HEK293 (cell line): ENCODE measurements around the gene FXN.

Experiments
- CTCF ChIA-PET: fragments of 350-600 bp; formaldehyde crosslinking; extraction: SDS; loops from one replicate; lab custom pipeline; 2021; ENCODE audit warnings: antibody characterized with exemption; lab: Yijun Ruan, JAX
- POLR2A ChIA-PET: fragments of 300-600 bp; formaldehyde crosslinking; extraction: SDS; loops from one replicate; lab custom pipeline; 2020; ENCODE audit warnings: antibody characterized with exemption, inconsistent platforms; lab: Yijun Ruan, JAX
- H3K27ac ChIP-seq: fragments of 200-500 bp; sonication (Bioruptor generic); 2 replicates; pipeline ENCODE4 v1.5.1; 2014; ENCODE audit warnings: low read depth, low read length, control low read depth, inconsistent platforms; ENCODE audit errors: extremely low read depth
- H3K36me3 ChIP-seq, 2 experiments: fragments of 200-500 bp in 1 of 2; sonication (Bioruptor generic) in 1 of 2; 1 replicate in 1 of 2; 2 replicates in 1 of 2; pipeline ENCODE4 v1.5.1; 2014 to 2017; ENCODE audit warnings: inconsistent platforms in 2 of 2, low read length in 2 of 2; ENCODE audit not compliant: control insufficient read depth in 2 of 2, insufficient read depth in 1 of 2
- H3K4me1 ChIP-seq: fragments of 200-500 bp; sonication (Bioruptor generic); 2 replicates; pipeline ENCODE4 v1.5.1; 2014; ENCODE audit warnings: mild to moderate bottlenecking, low read length, inconsistent platforms; ENCODE audit not compliant: control insufficient read depth, insufficient read depth
- H3K4me3 ChIP-seq: 2 replicates; pipeline ENCODE4 v1.5.1; 2011; ENCODE audit warnings: low read depth, mild to moderate bottlenecking, control low read depth, low read length, moderate library complexity
- H3K9me3 ChIP-seq: fragments of 200-500 bp; sonication (Bioruptor generic); 2 replicates; pipeline ENCODE4 v1.5.1; 2014; ENCODE audit warnings: low read depth, low read length, inconsistent platforms; ENCODE audit not compliant: control insufficient read depth, insufficient read depth
- BCL11A ChIP-seq: fragments of 450-650 bp; formaldehyde crosslinking; IDR thresholded peaks from 2 replicates; pipeline ENCODE4 v1.5.1; 2016; ENCODE audit warnings: low read depth, missing biosample characterization, missing genetic modification characterization
- BCL11B ChIP-seq: fragments of 450-650 bp; formaldehyde crosslinking; IDR thresholded peaks from 2 replicates; pipeline ENCODE4 v1.5.1; 2016; ENCODE audit warnings: low read depth, missing biosample characterization, missing genetic modification characterization
- GLIS2 ChIP-seq: fragments of 450-650 bp; formaldehyde crosslinking; IDR thresholded peaks from 2 replicates; pipeline ENCODE4 v1.5.1; 2016; ENCODE audit warnings: missing biosample characterization, missing genetic modification characterization
- KLF7 ChIP-seq: fragments of 450-650 bp; formaldehyde crosslinking; IDR thresholded peaks from 2 replicates; pipeline ENCODE4 v1.5.1; 2016; ENCODE audit warnings: missing biosample characterization, missing genetic modification characterization, borderline replicate concordance
- MZF1 ChIP-seq: fragments of 450-650 bp; formaldehyde crosslinking; IDR thresholded peaks from 2 replicates; pipeline ENCODE4 v1.5.1; 2017; ENCODE audit warnings: missing biosample characterization, missing genetic modification characterization, borderline replicate concordance
- REPIN1 ChIP-seq: fragments of 450-650 bp; formaldehyde crosslinking; IDR thresholded peaks from 2 replicates; pipeline ENCODE4 v1.5.1; 2017; ENCODE audit warnings: missing biosample characterization, missing genetic modification characterization, low read depth
- ZFP69B ChIP-seq: fragments of 450-650 bp; formaldehyde crosslinking; IDR thresholded peaks from 2 replicates; pipeline ENCODE4 v1.5.1; 2016; ENCODE audit warnings: missing biosample characterization, missing genetic modification characterization
- ZNF121 ChIP-seq: fragments of 450-650 bp; formaldehyde crosslinking; IDR thresholded peaks from 2 replicates; pipeline ENCODE4 v1.5.1; 2016; ENCODE audit warnings: missing biosample characterization, missing genetic modification characterization
- ZNF311 ChIP-seq: fragments of 450-650 bp; formaldehyde crosslinking; IDR thresholded peaks from 2 replicates; pipeline ENCODE4 v1.5.1; 2017; ENCODE audit warnings: missing biosample characterization, missing genetic modification characterization, borderline replicate concordance
- ZNF514 ChIP-seq: fragments of 450-650 bp; formaldehyde crosslinking; IDR thresholded peaks from 2 replicates; pipeline ENCODE4 v1.5.1; 2016; ENCODE audit warnings: missing biosample characterization, missing genetic modification characterization
- ZNF544 ChIP-seq: fragments of 450-650 bp; formaldehyde crosslinking; IDR thresholded peaks from 2 replicates; pipeline ENCODE4 v1.5.0; 2017; ENCODE audit warnings: missing biosample characterization, missing genetic modification characterization
- ZNF660 ChIP-seq: fragments of 450-650 bp; IDR thresholded peaks from 2 replicates; pipeline ENCODE4 v1.5.1; 2018; ENCODE audit warnings: missing biosample characterization, mild to moderate bottlenecking, missing genetic modification characterization
- ZNF792 ChIP-seq: fragments of 450-650 bp; formaldehyde crosslinking; IDR thresholded peaks from 2 replicates; pipeline ENCODE4 v1.5.1; 2016; ENCODE audit warnings: missing biosample characterization, missing genetic modification characterization
- ZNF830 ChIP-seq: fragments of 450-650 bp; IDR thresholded peaks from 2 replicates; pipeline ENCODE4 v1.5.0; 2018; ENCODE audit warnings: missing biosample characterization, missing genetic modification characterization, low read depth, mild to moderate bottlenecking, moderate library complexity
- TF ChIP-seq, protein P1 (sequence below): fragments of 450-650 bp; formaldehyde crosslinking; IDR thresholded peaks from 2 replicates; pipeline ENCODE4 v1.5.1; 2016; ENCODE audit warnings: missing biosample characterization, missing genetic modification characterization
- TF ChIP-seq, protein P2 (sequence below): fragments of 450-650 bp; formaldehyde crosslinking; IDR thresholded peaks from 2 replicates; pipeline ENCODE4 v1.5.1; 2016; ENCODE audit warnings: missing biosample characterization, missing genetic modification characterization
- TF ChIP-seq, protein P3 (sequence below): fragments of 450-650 bp; formaldehyde crosslinking; IDR thresholded peaks from 2 replicates; pipeline ENCODE4 v1.5.1; 2016; ENCODE audit warnings: missing biosample characterization, missing genetic modification characterization, low read depth

Gene FXN

DNA sequence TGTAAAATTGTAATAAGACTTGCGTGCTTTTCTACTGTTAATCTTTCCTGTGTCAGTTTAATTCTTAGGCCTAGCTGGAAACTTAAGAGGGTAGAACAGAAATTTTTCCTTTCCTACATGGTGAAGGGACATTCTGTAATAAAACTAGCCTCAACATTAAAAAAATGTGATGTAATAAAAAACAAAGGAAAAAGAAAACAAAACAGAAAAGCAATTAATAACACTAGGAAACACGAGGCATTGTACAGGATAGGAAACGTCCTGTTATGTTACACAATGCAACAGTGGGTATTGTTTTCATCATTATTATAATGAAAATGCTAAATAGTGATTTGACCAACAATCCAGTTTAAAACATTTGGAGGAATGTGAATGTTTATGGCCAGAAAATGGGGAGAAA is 47.8 kb downstream of the FXN start:
- POLR2A ChIA-PET = no interaction called here
- H3K27ac ChIP-seq = no peak overlapping the region
- H3K36me3 ChIP-seq = no peaks in the 10 kb centered on the region
- H3K4me3 ChIP-seq = no peak overlapping the region
- CTCF ChIA-PET = no interaction called here
- TF ChIP-seq, protein P1, sequence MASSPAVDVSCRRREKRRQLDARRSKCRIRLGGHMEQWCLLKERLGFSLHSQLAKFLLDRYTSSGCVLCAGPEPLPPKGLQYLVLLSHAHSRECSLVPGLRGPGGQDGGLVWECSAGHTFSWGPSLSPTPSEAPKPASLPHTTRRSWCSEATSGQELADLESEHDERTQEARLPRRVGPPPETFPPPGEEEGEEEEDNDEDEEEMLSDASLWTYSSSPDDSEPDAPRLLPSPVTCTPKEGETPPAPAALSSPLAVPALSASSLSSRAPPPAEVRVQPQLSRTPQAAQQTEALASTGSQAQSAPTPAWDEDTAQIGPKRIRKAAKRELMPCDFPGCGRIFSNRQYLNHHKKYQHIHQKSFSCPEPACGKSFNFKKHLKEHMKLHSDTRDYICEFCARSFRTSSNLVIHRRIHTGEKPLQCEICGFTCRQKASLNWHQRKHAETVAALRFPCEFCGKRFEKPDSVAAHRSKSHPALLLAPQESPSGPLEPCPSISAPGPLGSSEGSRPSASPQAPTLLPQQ (tag by site-specific recombination) = no peak
- no peak for TF ChIP-seq ZNF830
- no peak for TF ChIP-seq REPIN1 (tag by site-specific recombination)
- no peak for TF ChIP-seq ZNF514 (tag by site-specific recombination)
- TF ChIP-seq GLIS2 (tag by site-specific recombination) = no peak
- TF ChIP-seq, protein P2, sequence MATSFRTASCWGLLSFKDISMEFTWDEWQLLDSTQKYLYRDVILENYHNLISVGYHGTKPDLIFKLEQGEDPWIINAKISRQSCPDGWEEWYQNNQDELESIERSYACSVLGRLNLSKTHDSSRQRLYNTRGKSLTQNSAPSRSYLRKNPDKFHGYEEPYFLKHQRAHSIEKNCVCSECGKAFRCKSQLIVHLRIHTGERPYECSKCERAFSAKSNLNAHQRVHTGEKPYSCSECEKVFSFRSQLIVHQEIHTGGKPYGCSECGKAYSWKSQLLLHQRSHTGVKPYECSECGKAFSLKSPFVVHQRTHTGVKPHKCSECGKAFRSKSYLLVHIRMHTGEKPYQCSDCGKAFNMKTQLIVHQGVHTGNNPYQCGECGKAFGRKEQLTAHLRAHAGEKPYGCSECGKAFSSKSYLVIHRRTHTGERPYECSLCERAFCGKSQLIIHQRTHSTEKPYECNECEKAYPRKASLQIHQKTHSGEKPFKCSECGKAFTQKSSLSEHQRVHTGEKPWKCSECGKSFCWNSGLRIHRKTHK (tag by site-specific recombination) = no peak
- no peak for TF ChIP-seq ZNF311 (tag by site-specific recombination)
- no peak for TF ChIP-seq ZNF121
- TF ChIP-seq BCL11A = no peak
- no peak for TF ChIP-seq BCL11B (tag by site-specific recombination)
- TF ChIP-seq KLF7 (tag by site-specific recombination) = no peak
- no peak for TF ChIP-seq ZNF792 (tag by site-specific recombination)
- no peak for TF ChIP-seq ZNF660 (tag by site-specific recombination)
- H3K4me1 ChIP-seq = peaks cover 2% of the 10 kb centered on the region; the same call in 1 of the 2 replicates
- no peaks in the 10 kb centered on the region for H3K9me3 ChIP-seq

DNA sequence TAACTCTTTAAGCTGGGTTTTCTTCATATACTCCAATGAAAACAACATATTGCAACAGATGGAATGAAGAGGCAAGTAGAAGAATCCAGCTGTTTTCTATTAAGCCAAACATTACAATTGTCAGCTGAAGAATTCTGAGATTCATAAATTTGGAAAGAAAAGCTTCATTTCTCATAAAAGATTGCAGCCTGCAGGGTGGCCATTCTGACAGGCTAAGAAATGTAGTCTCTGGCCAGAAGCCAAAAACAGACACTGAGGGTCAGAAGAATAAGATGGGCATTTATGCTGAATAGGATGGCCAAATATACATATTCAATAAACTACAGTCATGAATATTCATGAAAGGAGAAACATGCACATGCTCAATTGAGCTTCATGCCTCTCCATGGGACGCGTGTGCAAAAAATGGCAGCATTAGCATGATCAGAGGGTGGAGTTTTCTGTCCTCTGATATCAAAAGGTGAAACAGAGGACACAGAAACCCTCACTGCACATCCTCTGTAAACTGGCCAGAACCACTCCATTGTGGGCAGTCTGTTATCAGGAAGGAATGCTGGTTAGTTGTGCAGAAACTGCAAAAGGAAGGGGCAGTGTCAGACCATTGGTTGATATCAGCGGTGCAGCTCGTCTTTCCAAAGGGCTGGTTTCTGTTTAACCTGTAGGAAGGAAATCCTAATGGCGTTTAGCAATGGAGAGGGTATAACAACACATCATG is 50.2 kb downstream of the FXN start:
- TF ChIP-seq ZFP69B (no peak), MZF1 (tag by site-specific recombination) (no peak), ZNF544 (tag by site-specific recombination) (no peak)
- TF ChIP-seq, protein P3, sequence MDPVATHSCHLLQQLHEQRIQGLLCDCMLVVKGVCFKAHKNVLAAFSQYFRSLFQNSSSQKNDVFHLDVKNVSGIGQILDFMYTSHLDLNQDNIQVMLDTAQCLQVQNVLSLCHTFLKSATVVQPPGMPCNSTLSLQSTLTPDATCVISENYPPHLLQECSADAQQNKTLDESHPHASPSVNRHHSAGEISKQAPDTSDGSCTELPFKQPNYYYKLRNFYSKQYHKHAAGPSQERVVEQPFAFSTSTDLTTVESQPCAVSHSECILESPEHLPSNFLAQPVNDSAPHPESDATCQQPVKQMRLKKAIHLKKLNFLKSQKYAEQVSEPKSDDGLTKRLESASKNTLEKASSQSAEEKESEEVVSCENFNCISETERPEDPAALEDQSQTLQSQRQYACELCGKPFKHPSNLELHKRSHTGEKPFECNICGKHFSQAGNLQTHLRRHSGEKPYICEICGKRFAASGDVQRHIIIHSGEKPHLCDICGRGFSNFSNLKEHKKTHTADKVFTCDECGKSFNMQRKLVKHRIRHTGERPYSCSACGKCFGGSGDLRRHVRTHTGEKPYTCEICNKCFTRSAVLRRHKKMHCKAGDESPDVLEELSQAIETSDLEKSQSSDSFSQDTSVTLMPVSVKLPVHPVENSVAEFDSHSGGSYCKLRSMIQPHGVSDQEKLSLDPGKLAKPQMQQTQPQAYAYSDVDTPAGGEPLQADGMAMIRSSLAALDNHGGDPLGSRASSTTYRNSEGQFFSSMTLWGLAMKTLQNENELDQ (tag by site-specific recombination) = no peak
- POLR2A ChIA-PET = interaction anchor here (0.6 kb wide), 1 partner anchor 1135 kb away, joined by 3 read pairs; no protein-coding TSS in a partner anchor
- Histone ChIP-seq H3K36me3 (no peaks in the 10 kb centered on the region), H3K9me3 (no peaks in the 10 kb centered on the region), H3K4me1 (peaks cover 2% of the 10 kb centered on the region; the same call in 1 of the 2 replicates), H3K27ac (no peak overlapping the region), H3K4me3 (no peak overlapping the region)
- CTCF ChIA-PET = interaction anchor here (0.6 to 1.4 kb wide), 6 partner anchors 20 to 163 kb away, joined by 3 to 7 read pairs (median 4); no protein-coding TSS in a partner anchor
